Activated CD8-positive, alpha-beta T cell treated with anti-CD3 and anti-CD28 coated beads for 36 hours (primary cell): Measurements from ENCODE around the gene KIAA1614. TPM values are rescaled to one million over a fixed set of nuclear protein-coding genes. Genes with fewer than 3 reads are reported as not detected.

Source experiments
- ATAC-seq: fragments of 200-7000 bp; cut with Tn5 transposase; one replicate; pipeline ENCODE4 v1.10.0; 2021; ENCODE audit warnings: mild to moderate bottlenecking, moderate library complexity
- CTCF ChIA-PET: fragments of 350-600 bp; sonication (Branson Sonifier 250); formaldehyde crosslinking; loops from one replicate; lab custom pipeline; 2021; ENCODE audit warnings: antibody characterized with exemption; lab: Charles Lee
- POLR2A ChIA-PET: fragments of 350-600 bp; sonication (Branson Sonifier 250); formaldehyde crosslinking; loops from one replicate; lab custom pipeline; 2021; ENCODE audit warnings: antibody characterized with exemption; lab: Charles Lee
- DNase-seq: peaks from one replicate; pipeline ENCODE4 v3.0.0-alpha.2; 2020
- H3K27ac Mint-ChIP-seq: one replicate; pipeline ENCODE4 v1.8.0; 2021; ENCODE audit warnings: mild to moderate bottlenecking, mixed read lengths
- H3K27me3 Mint-ChIP-seq: one replicate; pipeline ENCODE4 v1.8.0; 2021; ENCODE audit warnings: mixed read lengths
- H3K36me3 Mint-ChIP-seq: one replicate; pipeline ENCODE4 v1.8.0; 2021; ENCODE audit warnings: low read depth, mixed read lengths
- H3K4me1 Mint-ChIP-seq: one replicate; pipeline ENCODE4 v1.8.0; 2021; ENCODE audit warnings: low read depth, mixed read lengths
- H3K4me3 Mint-ChIP-seq: one replicate; pipeline ENCODE4 v1.8.0; 2021; ENCODE audit warnings: mild to moderate bottlenecking, moderate library complexity, mixed read lengths
- H3K9me3 Mint-ChIP-seq: one replicate; pipeline ENCODE4 v1.8.0; 2021; ENCODE audit warnings: mixed read lengths
- CTCF ChIP-seq: fragments of 200-600 bp; IDR thresholded peaks from one replicate; pipeline ENCODE4 v1.8.0; 2022; ENCODE audit warnings: antibody characterized with exemption, mild to moderate bottlenecking
- intact Hi-C: fragments of 100-400 bp; cut with micrococcal nuclease; formaldehyde crosslinking; loops from one replicate; pipeline ENCODE4 v1.10.0; 2022
- total RNA-seq, 2 experiments: library from RNA; stranded (reverse); gene quantifications; one replicate each; pipeline ENCODE4 v1.2.3, GENCODE V29; 2021

Gene KIAA1614
- total RNA-seq, 2 experiments from 2014 or later, result 0.18 TPM; not detected in 1

DNA sequence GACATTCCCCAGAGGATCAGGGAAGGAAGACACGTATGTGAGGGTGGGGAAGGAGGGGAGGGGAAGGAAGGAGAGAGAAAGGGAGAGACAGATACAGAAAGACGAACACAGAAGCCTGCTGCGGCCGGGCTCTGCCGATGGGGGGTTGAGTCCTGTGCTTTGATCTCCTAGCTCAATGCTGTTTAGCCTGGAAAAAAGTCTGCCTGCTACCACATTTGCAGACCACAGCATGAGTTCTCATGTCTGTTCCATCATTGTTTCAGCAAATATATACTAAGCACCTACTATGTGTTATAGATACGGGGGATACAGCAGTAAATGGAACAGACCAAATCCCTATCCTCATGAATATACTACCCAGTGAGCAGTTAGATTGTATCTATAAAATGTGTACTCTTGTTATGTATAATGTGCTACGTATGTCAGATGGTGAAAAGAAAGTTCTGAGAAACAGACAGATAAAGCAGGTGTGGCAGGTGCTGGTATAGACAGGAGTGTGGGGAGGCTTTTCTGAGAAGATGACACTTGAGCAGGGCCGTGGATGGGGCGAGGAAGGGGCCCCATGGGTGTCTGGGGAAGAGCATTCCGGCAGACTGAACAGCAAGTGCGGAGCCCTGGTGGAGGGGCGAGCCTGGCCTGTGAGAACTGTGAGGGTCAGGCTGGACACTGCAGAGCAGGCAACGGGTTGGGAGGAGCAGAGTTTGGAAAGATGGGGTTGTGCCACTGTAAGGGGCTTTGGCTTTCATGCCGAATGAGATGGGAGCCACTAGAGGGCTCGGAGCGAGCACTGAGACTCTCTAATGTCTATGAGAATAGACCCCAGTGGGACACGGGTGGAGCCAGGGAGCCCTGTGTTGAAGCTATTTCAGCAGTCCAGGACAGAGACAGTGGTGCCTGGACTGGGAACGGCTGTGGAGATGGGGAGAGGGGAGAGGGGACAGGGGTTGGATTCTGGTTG lies 34.1 kb downstream of the KIAA1614 start:
- H3K9me3 Mint-ChIP-seq, result peaks cover 20% of the 10 kb centered on the region
- ChIA-PET CTCF (no interaction called here), POLR2A (no interaction called here)
- H3K4me3 Mint-ChIP-seq, result no peak overlapping the region
- H3K27ac Mint-ChIP-seq, result no peak overlapping the region
- intact Hi-C loops, result no loop called here
- peaks cover 35% of the 10 kb centered on the region for H3K36me3 Mint-ChIP-seq
- ATAC-seq (peak; percentile 31), DNase-seq (no peak)
- no peaks in the 10 kb centered on the region for H3K27me3 Mint-ChIP-seq
- no peak for TF ChIP-seq CTCF
- H3K4me1 Mint-ChIP-seq, result peaks cover 10% of the 10 kb centered on the region

DNA sequence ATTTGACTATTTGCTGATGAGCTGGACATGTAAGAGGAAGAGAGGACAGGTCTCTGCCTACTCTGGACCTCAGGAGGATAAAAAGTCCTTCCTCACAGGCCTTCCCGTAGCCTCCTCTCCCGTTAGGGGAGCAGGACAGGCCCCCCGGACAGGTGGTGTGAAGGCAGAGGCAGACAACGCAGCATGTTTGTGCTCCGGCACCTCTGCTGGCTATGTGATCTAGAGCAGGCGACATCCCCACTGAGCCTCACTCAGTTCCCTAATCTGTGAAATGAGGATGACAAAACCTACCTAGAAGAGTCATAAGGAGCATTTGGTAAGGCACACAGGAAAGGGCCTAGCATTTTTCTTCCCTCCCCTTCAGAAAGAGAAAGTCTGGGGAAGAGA lies 34.8 kb downstream of the KIAA1614 start:
- CTCF ChIA-PET, result no interaction called here
- no peak for TF ChIP-seq CTCF
- H3K4me1 Mint-ChIP-seq, result peaks cover 10% of the 10 kb centered on the region
- no peaks in the 10 kb centered on the region for H3K27me3 Mint-ChIP-seq
- intact Hi-C loops, result no loop called here
- POLR2A ChIA-PET, result no interaction called here
- H3K27ac Mint-ChIP-seq, result no peak overlapping the region
- ATAC-seq (no peak), DNase-seq (no peak)
- H3K9me3 Mint-ChIP-seq, result peaks cover 20% of the 10 kb centered on the region
- peaks cover 35% of the 10 kb centered on the region for H3K36me3 Mint-ChIP-seq
- no peak overlapping the region for H3K4me3 Mint-ChIP-seq

GRCh38 chr1:180947901-180948640 lies 35.4 kb downstream of the KIAA1614 start:
- TF ChIP-seq CTCF, result no peak
- Mint-ChIP-seq H3K4me3 (no peak overlapping the region), H3K27ac (no peak overlapping the region), H3K4me1 (peaks cover 10% of the 10 kb centered on the region), H3K36me3 (peaks cover 35% of the 10 kb centered on the region), H3K27me3 (no peaks in the 10 kb centered on the region), H3K9me3 (peaks cover 20% of the 10 kb centered on the region)
- ChIA-PET CTCF (no interaction called here), POLR2A (no interaction called here)
- ATAC-seq (no peak), DNase-seq (no peak)
- intact Hi-C loops, result no loop called here

- TF ChIP-seq CTCF, result no peak
- DNase-seq (no peak), ATAC-seq (no peak)
- intact Hi-C loops, result no loop called here
- no peak overlapping the region for H3K4me3 Mint-ChIP-seq
- H3K9me3 Mint-ChIP-seq, result peaks cover 20% of the 10 kb centered on the region
- H3K4me1 Mint-ChIP-seq, result peaks cover 15% of the 10 kb centered on the region
- ChIA-PET CTCF (no interaction called here), POLR2A (no interaction called here)
- no peaks in the 10 kb centered on the region for H3K27me3 Mint-ChIP-seq
- peaks cover 39% of the 10 kb centered on the region for H3K36me3 Mint-ChIP-seq
- no peak overlapping the region for H3K27ac Mint-ChIP-seq
Observed at GRCh38 chr1:180948641-180949615, 36.2 kb downstream of the KIAA1614 start.
